ENCODE data around the gene NSFL1C. TPM values are rescaled to one million over a fixed set of nuclear protein-coding genes. Genes with fewer than 3 reads are reported as not detected.
A peak's percentile ranks its signal among the peaks of the same experiment; 100 is the strongest.

Gene NSFL1C
- polyA plus RNA-seq, 1 of the 3 experiments (the other 2 are of a cell fraction): 45.9 TPM

DNA sequence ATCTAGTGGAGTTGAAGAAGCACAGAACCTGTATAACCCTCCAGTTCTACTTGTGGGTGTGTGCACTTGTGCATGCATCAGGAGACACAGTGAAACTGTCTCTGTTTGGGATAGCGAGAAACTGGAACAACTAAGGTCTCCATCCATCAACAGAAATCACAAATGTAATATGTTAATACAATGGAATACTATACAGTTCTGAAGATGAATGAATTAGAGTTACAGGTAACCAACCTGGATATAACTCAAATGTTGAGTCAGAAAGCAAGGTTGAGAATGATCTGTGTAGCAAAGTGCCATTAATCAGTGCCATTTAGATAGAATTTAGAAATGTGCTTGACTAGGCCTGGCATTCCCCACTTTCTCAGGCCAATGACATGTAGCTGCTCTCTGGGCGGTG lies 4.6 kb upstream of the NSFL1C start:
- Histone ChIP-seq H3F3A (replicated peaks; ENCODE audit: insufficient read depth) (peaks cover 5% of the 10 kb centered on the region), H3K27me3 (ENCODE audit: insufficient read depth) (no peaks in the 10 kb centered on the region), H3K4me2 (no peak overlapping the region), H3K79me2 (ENCODE audit: insufficient read depth) (peaks cover under 1% of the 10 kb centered on the region; the same call in 1 of the 2 replicates), H3K9me2 (no peaks in the 10 kb centered on the region), H4K20me1 (ENCODE audit: insufficient read depth) (no peaks in the 10 kb centered on the region), H3K9me3 (no peaks in the 10 kb centered on the region), H3K36me3 (replicated peaks in 1 of 2; ENCODE audit: control insufficient read depth in 1 of 2, insufficient read depth in 2 of 2, low read length in 1 of 2) (no peaks in the 10 kb centered on the region), H3K4me1 (ENCODE audit: control insufficient read depth in 1 of 2, insufficient read depth in 2 of 2, low read depth in 1 of 2, low read length in 1 of 2) (peaks cover 4 to 5% of the 10 kb centered on the region in 2 experiments; a peak in 1 of 4 replicates), H3K9ac (no peak overlapping the region), H3K4me3 (ENCODE audit: low read depth in 2 of 2, low read length in 1 of 2) (no peak overlapping the region), H2AFZ (ENCODE audit: low read depth) (no peak overlapping the region), H3K27ac (ENCODE audit: low read depth in 2 of 2, low read length in 1 of 2) (no peak overlapping the region)
- DNase-seq: no peak
- ChIA-PET CTCF (interaction anchor here (1.0 to 1.5 kb wide), 2 partner anchors 23 to 158 kb away, joined by 3 to 5 read pairs; no protein-coding TSS in a partner anchor), POLR2A (interaction anchor here (0.6 kb wide), 1 partner anchor 379 kb away, joined by 3 read pairs; no protein-coding TSS in a partner anchor)
- WGBS (ENCODE audit: low lambda C conversion rate): 100% methylated on average over 1 of the region's 2 CpGs
- TF ChIP-seq RAD21 (IDR thresholded peaks at IDR 0.05; ENCODE audit: low read length) (no peak), EP300 (IDR thresholded peaks at IDR 0.05; ENCODE audit: borderline replicate concordance in 1 of 2, low read depth in 1 of 2, low read length in 1 of 2) (no peak), EZH2phosphoT487 (IDR thresholded peaks at IDR 0.05; ENCODE audit: borderline replicate concordance, low read depth) (no peak), POLR2AphosphoS5 (IDR thresholded peaks at IDR 0.05; ENCODE audit: low read depth, low read length) (no peak), SIN3A (IDR thresholded peaks at IDR 0.05; ENCODE audit: borderline replicate concordance, low read depth, low read length) (no peak), ZBTB33 (IDR thresholded peaks at IDR 0.05; ENCODE audit: borderline replicate concordance, low read depth) (no peak), FOSL2 (IDR thresholded peaks at IDR 0.05; ENCODE audit: borderline replicate concordance, low read depth) (no peak), USF2 (IDR thresholded peaks at IDR 0.05; ENCODE audit: borderline replicate concordance, low read depth, low read length) (no peak), FOXM1 (IDR thresholded peaks at IDR 0.05; ENCODE audit: low read depth) (no peak)

DNA sequence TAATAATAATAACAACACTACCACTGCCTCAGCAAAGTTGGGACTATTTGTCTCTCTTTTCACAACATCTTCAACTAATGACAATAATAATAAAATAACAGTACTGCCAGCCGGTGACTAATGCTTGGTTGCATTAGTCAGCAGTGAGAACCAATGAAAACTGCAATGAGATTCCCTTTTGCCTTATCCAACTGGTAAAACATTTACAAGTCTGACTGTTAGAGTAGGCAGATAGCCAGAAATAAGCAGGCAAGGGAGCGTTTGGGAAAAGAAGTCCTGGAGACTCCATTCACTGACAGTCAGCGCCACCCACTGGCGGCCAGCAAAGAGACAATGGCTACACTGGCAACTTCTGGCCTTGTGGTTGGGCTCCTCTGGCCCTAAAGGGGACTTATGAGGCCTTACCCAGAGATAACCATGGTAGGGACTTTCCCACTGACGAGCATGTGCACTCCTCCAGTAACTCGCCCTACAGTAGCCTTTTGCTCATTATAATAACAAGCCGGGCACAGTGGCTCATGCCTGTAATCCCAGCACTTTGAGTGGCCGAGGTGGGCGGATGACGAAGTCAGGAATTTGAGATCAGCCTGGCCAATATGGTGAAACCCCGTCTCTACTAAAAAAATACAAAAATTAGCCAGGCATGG lies 3.4 kb upstream of the NSFL1C start:
- Histone ChIP-seq H3K4me3 (ENCODE audit: low read depth in 2 of 2, low read length in 1 of 2) (no peak overlapping the region; a peak in 1 of 4 replicates), H3K79me2 (ENCODE audit: insufficient read depth) (peaks cover 13% of the 10 kb centered on the region; the same call in 1 of the 2 replicates), H3K4me2 (peak overlapping the region; percentile 66), H2AFZ (ENCODE audit: low read depth) (peak overlapping the region; percentile 77), H3K27ac (ENCODE audit: low read depth in 2 of 2, low read length in 1 of 2) (peak overlapping the region in 1 of 2 experiments; percentile 68; a peak in 2 of 4 replicates), H3K27me3 (ENCODE audit: insufficient read depth) (no peaks in the 10 kb centered on the region), H3F3A (replicated peaks; ENCODE audit: insufficient read depth) (peaks cover 5% of the 10 kb centered on the region), H3K36me3 (replicated peaks in 1 of 2; ENCODE audit: control insufficient read depth in 1 of 2, insufficient read depth in 2 of 2, low read length in 1 of 2) (no peaks in the 10 kb centered on the region), H3K9me2 (no peaks in the 10 kb centered on the region), H3K4me1 (ENCODE audit: control insufficient read depth in 1 of 2, insufficient read depth in 2 of 2, low read depth in 1 of 2, low read length in 1 of 2) (peaks cover 12 to 15% of the 10 kb centered on the region in 2 experiments; a peak in 1 of 4 replicates), H3K9ac (peak overlapping the region; percentile 17; the same call in 1 of the 2 replicates), H4K20me1 (ENCODE audit: insufficient read depth) (peaks cover 10% of the 10 kb centered on the region), H3K9me3 (no peaks in the 10 kb centered on the region)
- POLR2A ChIA-PET: no interaction called here
- CTCF ChIA-PET: interaction anchor here (1.0 to 4.8 kb wide), 4 partner anchors 21 to 157 kb away, joined by 3 to 31 read pairs (median 8); no protein-coding TSS in a partner anchor
- DNase-seq: peak; percentile 63
- 25% methylated on average over 11 of the region's 11 CpGs for WGBS (ENCODE audit: low lambda C conversion rate)
- TF ChIP-seq RCOR1 (IDR thresholded peaks at IDR 0.05; ENCODE audit: low read length) (no peak), ELF1 (IDR thresholded peaks at IDR 0.05) (no peak), USF2 (IDR thresholded peaks at IDR 0.05; ENCODE audit: borderline replicate concordance, low read depth, low read length) (no peak), RXRA (IDR thresholded peaks at IDR 0.05; ENCODE audit: borderline replicate concordance, low read depth) (peak; percentile 19; the same call in 1 of the 2 replicates), TEAD4 (IDR thresholded peaks at IDR 0.05; ENCODE audit: borderline replicate concordance, insufficient read depth) (no peak), GABPA (IDR thresholded peaks at IDR 0.05; ENCODE audit: low read depth) (no peak), MEF2A (IDR thresholded peaks at IDR 0.05; ENCODE audit: borderline replicate concordance, low read depth) (no peak), EP300 (IDR thresholded peaks at IDR 0.05; ENCODE audit: borderline replicate concordance in 1 of 2, low read depth in 1 of 2, low read length in 1 of 2) (peak in 1 of 2 experiments; percentile 32; a peak in 1 of 4 replicates), MXI1 (IDR thresholded peaks at IDR 0.05; ENCODE audit: low read depth, low read length) (no peak), CTCF (IDR thresholded peaks at IDR 0.05) (peak; percentile 95), SMC3 (IDR thresholded peaks at IDR 0.05; ENCODE audit: low read depth, low read length) (peak; percentile 47), NFIC (IDR thresholded peaks at IDR 0.05; ENCODE audit: borderline replicate concordance) (peak; percentile 75), YY1 (IDR thresholded peaks at IDR 0.05; ENCODE audit: low read depth) (peak; percentile 43; the same call in 1 of the 2 replicates), TCF12 (IDR thresholded peaks at IDR 0.05) (peak; percentile 37; the same call in 1 of the 2 replicates), NRF1 (IDR thresholded peaks at IDR 0.05; ENCODE audit: low read depth, low read length) (no peak)
